Measurements from ENCODE around the gene RETSAT.

DNA sequence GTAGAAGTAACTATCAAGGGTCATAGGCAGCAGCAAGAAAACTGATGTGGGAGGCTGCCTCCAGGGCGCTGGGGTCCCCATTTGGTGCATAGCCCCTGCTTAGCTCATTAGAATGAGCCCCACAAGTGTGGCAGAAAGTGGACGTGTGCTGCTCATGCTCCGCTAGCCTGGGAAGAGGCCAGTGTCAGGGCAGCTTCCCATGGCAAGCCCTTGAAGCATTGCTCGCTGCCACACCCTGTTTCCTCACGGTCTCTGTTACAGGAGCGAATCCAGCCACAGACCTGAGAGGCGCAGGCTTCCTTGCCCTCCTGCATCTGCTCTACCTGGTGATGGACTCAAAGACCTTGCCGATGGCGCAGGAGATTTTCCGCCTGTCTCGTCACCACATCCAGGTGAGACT is 22.8 kb upstream of the RETSAT start:
- TF ChIP-seq, protein P1, sequence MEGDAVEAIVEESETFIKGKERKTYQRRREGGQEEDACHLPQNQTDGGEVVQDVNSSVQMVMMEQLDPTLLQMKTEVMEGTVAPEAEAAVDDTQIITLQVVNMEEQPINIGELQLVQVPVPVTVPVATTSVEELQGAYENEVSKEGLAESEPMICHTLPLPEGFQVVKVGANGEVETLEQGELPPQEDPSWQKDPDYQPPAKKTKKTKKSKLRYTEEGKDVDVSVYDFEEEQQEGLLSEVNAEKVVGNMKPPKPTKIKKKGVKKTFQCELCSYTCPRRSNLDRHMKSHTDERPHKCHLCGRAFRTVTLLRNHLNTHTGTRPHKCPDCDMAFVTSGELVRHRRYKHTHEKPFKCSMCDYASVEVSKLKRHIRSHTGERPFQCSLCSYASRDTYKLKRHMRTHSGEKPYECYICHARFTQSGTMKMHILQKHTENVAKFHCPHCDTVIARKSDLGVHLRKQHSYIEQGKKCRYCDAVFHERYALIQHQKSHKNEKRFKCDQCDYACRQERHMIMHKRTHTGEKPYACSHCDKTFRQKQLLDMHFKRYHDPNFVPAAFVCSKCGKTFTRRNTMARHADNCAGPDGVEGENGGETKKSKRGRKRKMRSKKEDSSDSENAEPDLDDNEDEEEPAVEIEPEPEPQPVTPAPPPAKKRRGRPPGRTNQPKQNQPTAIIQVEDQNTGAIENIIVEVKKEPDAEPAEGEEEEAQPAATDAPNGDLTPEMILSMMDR (IDR thresholded peaks at IDR 0.05) = no peak
- TF ChIP-seq POLR2A (IDR thresholded peaks at IDR 0.05) = no peak
